HG03039 (cell line): ENCODE measurements around the gene CCDC24.

Experiments
- ATAC-seq: cut with Tn5 transposase; IDR thresholded peaks from one replicate; pipeline ENCODE4 v1.9.1; 2021; ENCODE audit warnings: mild to moderate bottlenecking, moderate library complexity; ENCODE audit not compliant: unreplicated experiment

The CCDC24 gene

GRCh38 chr1:43991476-43992231 is at the start of gene CCDC24:
TSS of gene CCDC24 (plus strand) at chr1:43991599. CDS start at chr1:43991879, 280 bp downstream.
- ATAC-seq: peak; percentile 59

DNA sequence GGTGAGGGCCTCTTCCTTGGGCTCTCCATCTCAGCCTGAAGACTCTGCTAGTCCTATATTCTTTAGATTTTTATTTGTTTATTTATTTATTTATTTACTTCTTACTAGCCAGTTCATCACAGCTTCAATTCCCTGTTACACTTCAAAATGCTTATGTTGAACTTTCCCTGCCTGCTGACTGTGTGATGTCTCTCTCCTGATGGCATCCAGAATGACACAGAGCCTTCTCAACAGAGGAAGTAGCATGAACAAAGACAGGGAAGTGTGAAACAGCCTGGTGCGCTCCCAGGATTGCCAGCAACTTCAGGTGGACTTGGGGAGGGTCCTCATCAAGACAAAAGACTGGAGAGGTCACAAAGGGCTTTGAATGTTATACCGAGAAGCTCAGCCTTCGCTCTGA is 49.0 kb upstream of the CCDC24 start:
- ATAC-seq: no peak

- no peak for ATAC-seq
These were observed 46.5 kb upstream of the CCDC24 start for GRCh38 chr1:43944860-43945259.

DNA sequence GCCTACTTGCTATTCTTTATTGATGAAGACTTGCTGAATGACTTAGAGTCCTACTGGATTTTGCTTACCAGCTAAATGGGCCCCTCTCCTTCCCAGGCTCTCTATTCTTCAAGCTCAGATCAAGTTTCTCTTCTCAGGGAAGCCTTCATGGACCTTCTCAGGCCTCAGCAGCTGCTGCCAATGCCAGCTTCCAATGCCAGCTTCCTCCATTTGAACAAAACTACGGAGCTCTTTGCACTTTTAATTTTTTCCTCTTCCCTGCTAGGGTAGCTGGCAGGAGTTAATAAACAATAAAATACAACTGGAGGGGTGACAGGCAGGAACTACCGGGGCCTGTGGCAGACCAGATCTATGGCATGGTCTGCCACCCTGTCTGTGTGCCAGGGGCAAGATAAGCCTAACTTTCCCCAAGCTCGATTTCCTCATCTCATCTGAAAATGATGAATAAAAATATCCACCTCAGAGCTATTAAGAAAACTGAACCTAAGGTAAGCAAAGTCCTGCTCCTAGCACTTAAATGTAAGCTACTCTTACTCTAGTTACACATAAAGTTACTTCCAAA is 45.6 kb upstream of the CCDC24 start:
- no peak for ATAC-seq

GRCh38 chr1:43946236-43947060 is 45.0 kb upstream of the CCDC24 start, which contains the start of gene IPO13:
TSS of gene IPO13 (plus strand) at chr1:43946950. CDS start at chr1:43947601, 651 bp downstream.
- peak; percentile 91 for ATAC-seq

GRCh38 chr1:43947061-43947873 is 44.1 kb upstream of the CCDC24 start:
- peak; percentile 17 for ATAC-seq

DNA sequence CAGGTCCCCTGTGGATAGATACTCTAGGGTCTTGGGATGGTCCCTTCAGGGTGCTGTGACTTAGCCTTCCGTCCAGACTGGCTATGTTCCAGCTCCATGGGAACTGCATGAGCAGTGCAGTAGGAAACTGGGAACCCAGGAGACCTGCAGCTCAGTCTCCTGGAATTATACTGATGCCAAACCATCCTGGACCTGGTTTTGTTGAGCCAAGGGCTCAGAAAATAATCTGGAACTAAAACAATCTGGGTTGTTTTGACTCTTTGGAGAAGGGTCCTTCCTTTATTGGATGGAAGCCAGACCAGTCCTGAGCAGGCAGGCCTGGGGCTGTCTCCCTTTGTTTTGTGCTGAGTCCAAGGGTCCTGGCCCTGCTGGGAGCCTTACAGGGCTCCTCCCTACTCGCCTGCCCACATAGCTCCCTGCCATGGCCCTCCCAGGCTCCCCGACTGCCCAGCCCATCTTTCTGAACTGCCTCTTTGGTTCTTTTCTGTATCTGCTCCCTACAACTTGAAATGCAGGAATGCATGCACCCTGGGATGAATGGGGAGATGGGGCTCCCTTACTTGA is 43.4 kb upstream of the CCDC24 start:
- ATAC-seq: no peak

GRCh38 chr1:43949678-43950077 is 41.7 kb upstream of the CCDC24 start:
- no peak for ATAC-seq

GRCh38 chr1:43951021-43951985 is 40.1 kb upstream of the CCDC24 start:
- no peak for ATAC-seq

GRCh38 chr1:43952731-43953346 is 38.6 kb upstream of the CCDC24 start:
- ATAC-seq: no peak

GRCh38 chr1:43953361-43953760 is 38.0 kb upstream of the CCDC24 start:
- ATAC-seq: no peak

DNA sequence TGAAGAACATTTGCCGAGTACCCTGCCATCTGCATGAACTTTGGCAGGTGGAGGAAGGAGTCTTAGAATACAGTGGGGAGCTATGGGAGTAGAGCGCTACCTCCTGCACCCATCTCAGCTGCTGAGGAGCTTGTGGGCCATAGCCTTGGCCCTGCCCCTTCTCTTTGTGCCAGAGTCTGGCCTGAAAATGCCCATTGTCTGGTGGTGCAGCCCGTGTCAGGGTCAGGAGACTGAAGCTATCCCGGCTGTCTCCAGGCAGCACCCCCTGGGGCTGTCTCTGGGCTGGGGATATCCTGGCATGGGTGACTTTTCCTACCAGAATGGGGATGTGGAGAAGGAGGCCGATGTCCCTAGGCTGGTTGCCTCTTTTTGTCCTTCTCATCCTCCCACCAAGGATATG is 37.4 kb upstream of the CCDC24 start:
- no peak for ATAC-seq

- no peak for ATAC-seq
These were observed 35.2 kb upstream of the CCDC24 start for GRCh38 chr1:43956234-43956633.

DNA sequence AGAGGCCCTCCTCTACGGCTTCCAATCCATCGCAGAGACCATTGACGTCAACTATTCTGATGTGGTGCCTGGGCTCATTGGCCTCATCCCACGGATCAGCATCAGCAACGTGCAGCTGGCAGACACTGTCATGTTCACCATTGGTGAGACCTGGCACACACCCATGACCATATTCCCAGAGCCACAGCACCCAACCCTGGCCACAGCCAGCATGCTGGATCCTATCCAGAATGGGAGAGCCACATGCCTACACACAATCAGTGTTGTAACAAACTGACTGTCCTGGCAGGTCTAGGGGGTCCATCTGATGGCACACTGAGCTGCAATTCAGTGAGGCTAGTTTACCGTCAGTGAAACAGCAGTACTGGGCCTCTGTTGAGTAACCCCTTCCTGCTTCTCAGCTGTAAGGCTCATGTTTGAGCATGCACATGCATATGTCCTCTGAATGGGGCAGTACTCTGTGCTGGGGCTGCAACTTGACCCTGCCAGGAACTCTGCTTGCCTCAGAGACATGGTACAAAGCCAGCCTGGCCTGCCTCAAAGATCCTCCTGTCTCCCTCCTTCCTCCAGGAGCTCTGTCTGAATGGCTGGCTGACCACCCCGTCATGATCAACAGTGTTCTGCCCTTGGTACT is 33.9 kb upstream of the CCDC24 start:
- ATAC-seq: no peak

DNA sequence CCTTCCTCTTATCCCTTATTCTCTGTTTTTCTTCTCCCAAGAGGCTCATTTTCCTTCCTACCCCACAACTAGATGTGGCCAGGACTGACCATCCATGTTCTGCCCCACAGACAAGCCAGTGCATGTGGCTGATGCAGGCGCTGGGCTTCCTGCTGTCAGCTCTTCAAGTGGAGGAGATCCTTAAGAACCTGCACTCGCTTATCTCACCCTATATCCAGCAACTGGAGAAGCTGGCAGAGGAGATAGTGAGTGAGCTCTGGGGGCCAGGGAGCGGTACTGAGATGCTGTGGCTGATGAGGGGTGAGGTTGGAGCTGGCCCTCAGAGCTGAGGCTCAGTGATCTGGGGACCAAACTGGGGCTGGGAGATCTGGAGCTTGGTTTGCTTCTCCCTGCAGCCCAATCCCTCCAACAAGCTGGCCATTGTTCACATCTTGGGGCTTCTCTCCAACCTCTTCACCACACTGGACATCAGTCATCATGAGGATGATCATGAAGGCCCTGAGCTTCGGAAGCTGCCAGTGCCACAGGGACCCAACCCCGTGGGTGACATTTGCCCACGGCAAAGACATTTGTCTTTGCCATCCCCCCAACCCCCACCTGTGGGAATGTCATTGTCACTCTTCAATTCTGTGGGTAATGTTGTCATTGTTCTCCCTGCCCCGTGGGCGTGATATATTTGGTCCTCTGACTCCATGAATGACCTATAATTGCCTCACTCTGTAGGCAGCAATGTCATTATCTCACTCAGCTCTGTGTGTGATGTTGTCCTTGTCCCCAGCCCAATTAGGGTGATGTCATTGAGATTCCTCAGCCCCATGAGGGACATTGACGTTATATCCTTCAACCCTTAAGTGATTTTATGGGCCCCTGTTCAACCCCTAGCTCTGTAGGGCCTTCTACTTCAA is 32.8 kb upstream of the CCDC24 start:
- no peak for ATAC-seq

DNA sequence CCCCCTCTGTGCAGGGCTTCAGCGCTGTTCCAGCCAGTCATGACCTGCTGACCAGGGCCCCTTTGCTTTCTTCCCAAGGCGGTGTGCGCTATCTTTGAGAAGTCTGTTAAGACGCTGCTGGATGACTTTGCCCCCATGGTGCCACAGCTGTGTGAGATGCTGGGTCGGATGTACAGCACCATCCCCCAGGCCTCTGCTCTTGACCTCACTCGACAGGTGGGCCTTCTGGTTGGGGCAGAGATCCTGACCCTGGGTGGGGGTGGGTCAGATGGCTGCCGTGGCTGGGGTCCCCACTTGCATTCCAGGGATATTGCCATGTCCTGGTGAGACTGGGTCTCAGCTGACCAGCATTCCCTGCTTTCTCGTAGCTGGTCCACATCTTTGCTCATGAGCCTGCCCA is 30.6 kb upstream of the CCDC24 start:
- ATAC-seq: no peak

DNA sequence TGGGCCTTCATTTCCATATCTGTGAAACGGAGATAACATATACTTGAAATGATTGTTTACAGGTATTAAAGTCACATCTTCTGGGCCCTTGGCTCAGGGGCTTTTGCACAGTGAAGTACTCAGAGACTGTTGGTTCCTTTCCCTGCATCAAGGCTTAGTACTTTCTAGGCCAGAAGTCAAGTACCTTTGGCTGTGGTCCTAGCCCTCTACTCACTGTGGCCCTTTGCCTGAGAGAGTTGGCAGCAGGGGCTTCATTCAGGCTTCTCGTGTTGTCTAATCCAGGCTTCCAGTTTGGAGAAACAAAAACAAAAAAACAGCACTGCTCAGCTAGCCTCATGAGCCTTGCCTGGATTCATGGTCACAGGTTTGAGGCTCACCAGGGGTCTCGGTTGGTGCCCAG is 29.7 kb upstream of the CCDC24 start:
- ATAC-seq: no peak
